ENCODE results near the gene TGFBR2. TPM values are rescaled to one million over a fixed set of nuclear protein-coding genes. Genes with fewer than 3 reads are reported as not detected.

Gene TGFBR2
- total and polyA plus RNA-seq, 2 experiments from 2014 or later: 4.7 to 13.0 TPM

- no peaks in the 10 kb centered on the region for H3K36me3 Mint-ChIP-seq (ENCODE audit: low read depth)
- Histone ChIP-seq H4K20me1 (replicated peaks; ENCODE audit: insufficient read depth) (no peaks in the 10 kb centered on the region), H3K4me1 (ENCODE audit: insufficient read depth) (no peaks in the 10 kb centered on the region), H3K9me2 (ENCODE audit: insufficient read depth) (0 out of 2 replicates have a peak, but pooled peaks cover 5% of the 10 kb centered on the region), H3K4me2 (no peak overlapping the region), H3K79me2 (replicated peaks; ENCODE audit: insufficient read depth) (no peaks in the 10 kb centered on the region), H2AFZ (no peak overlapping the region), H3K27ac (ENCODE audit: low read depth) (no peak overlapping the region), H3K27me3 (ENCODE audit: insufficient read depth) (no peaks in the 10 kb centered on the region), H3K36me3 (ENCODE audit: insufficient read depth) (no peaks in the 10 kb centered on the region), H3K4me3 (no peak overlapping the region), H3F3A (replicated peaks; ENCODE audit: low read depth) (no peaks in the 10 kb centered on the region)
- no peaks in the 10 kb centered on the region for H3K27me3 Mint-ChIP-seq (ENCODE audit: insufficient read depth, low read depth, poor library complexity)
- no peak overlapping the region for H3K4me3 Mint-ChIP-seq
- no peak overlapping the region for H3K27ac Mint-ChIP-seq
- TF ChIP-seq POLR2AphosphoS5 (IDR thresholded peaks at IDR 0.05; ENCODE audit: low read depth): no peak
- no peak for TF ChIP-seq ZNF331 (CRISPR knock-in tag; IDR thresholded peaks at IDR 0.05; ENCODE audit: low read depth)
- TF ChIP-seq EZH2phosphoT487 (IDR thresholded peaks at IDR 0.05; ENCODE audit: unreplicated experiment): no peak
- TF ChIP-seq STAT1 (IDR thresholded peaks at IDR 0.05; ENCODE audit: unreplicated experiment): no peak
- TF ChIP-seq CREB1 (CRISPR knock-in tag; IDR thresholded peaks at IDR 0.05; ENCODE audit: low read depth): no peak
- no peak for TF ChIP-seq REST (IDR thresholded peaks at IDR 0.05; ENCODE audit: unreplicated experiment)
- no peak for TF ChIP-seq ZNF462 (CRISPR knock-in tag; IDR thresholded peaks at IDR 0.05)
- no peak for TF ChIP-seq NANOG (IDR thresholded peaks at IDR 0.05; ENCODE audit: borderline replicate concordance)
- no peak for TF ChIP-seq CTCF (conservative IDR thresholded peaks at IDR 0.05; ENCODE audit: low read depth in 2 of 2)
- no peak for TF ChIP-seq EZH2 (IDR thresholded peaks at IDR 0.05; ENCODE audit: low read depth, unreplicated experiment)
- TF ChIP-seq JUNB (IDR thresholded peaks at IDR 0.05; ENCODE audit: unreplicated experiment): no peak
- no peak for TF ChIP-seq ETS1 (IDR thresholded peaks at IDR 0.05)
- TF ChIP-seq ZNF114 (CRISPR knock-in tag; IDR thresholded peaks at IDR 0.05): no peak
- ATAC-seq (no peak), DNase-seq (ENCODE audit: low spot score) (no peak)
- H3K9me3 Mint-ChIP-seq: no peaks in the 10 kb centered on the region
- H3K4me1 Mint-ChIP-seq: peaks cover 8% of the 10 kb centered on the region; the same call in 2 of the 3 replicates
These were observed 123.5 kb downstream of the TGFBR2 start for GRCh38 chr3:30729936-30730335.

All from GM23338 (cell line).